ENCODE data around the gene ANKRD6. TPM values are rescaled to one million over a fixed set of nuclear protein-coding genes. Genes with fewer than 3 reads are reported as not detected.
A peak's percentile ranks its signal among the peaks of the same experiment; 100 is the strongest.

Gene ANKRD6
- total RNA-seq, 1 donor from 2014 or later: 13.5 TPM

- Mint-ChIP-seq H3K4me3 (ENCODE audit: unreplicated experiment) (no peak overlapping the region), H3K36me3 (ENCODE audit: low read depth, unreplicated experiment) (no peaks in the 10 kb centered on the region), H3K4me1 (ENCODE audit: low read depth, unreplicated experiment) (peaks cover 17% of the 10 kb centered on the region), H3K9me3 (ENCODE audit: unreplicated experiment) (no peaks in the 10 kb centered on the region), H3K27me3 (ENCODE audit: low read depth, unreplicated experiment) (no peaks in the 10 kb centered on the region), H3K27ac (ENCODE audit: unreplicated experiment) (peak overlapping the region; percentile 41)
- Histone ChIP-seq H3K36me3 (ENCODE audit: insufficient read depth, low read length) (no peaks in the 10 kb centered on the region), H4K20me1 (ENCODE audit: insufficient read depth, low read length) (peaks cover 5% of the 10 kb centered on the region), H3K9ac (ENCODE audit: low read length) (no peak overlapping the region), H3K79me2 (ENCODE audit: insufficient read depth, low read length) (no peaks in the 10 kb centered on the region), H3K27ac (ENCODE audit: low read depth, low read length) (no peak overlapping the region), H3K4me3 (ENCODE audit: insufficient read depth, low read depth, low read length) (no peak overlapping the region), H3K4me1 (ENCODE audit: insufficient read depth, low read length) (peaks cover 10% of the 10 kb centered on the region), H2AFZ (ENCODE audit: low read depth, low read length) (no peak overlapping the region), H3K27me3 (ENCODE audit: insufficient read depth, low read length) (no peaks in the 10 kb centered on the region), H3K4me2 (ENCODE audit: low read length) (no peak overlapping the region), H3K9me3 (ENCODE audit: insufficient read depth, low read depth, low read length) (no peaks in the 10 kb centered on the region)
- no peak for FAIRE-seq
- no peak for DNase-seq (ENCODE audit: low read depth)
- TF ChIP-seq CTCF (IDR thresholded peaks at IDR 0.05; ENCODE audit: insufficient read depth, low read depth, low read length): no peak
- TF ChIP-seq EZH2 (IDR thresholded peaks at IDR 0.05; ENCODE audit: insufficient read depth, low read length): no peak
These were observed 52.4 kb downstream of the ANKRD6 start for GRCh38 chr6:89485320-89485719.

GRCh38 chr6:89487864-89488263, 54.9 kb downstream of the ANKRD6 start:
- DNase-seq (ENCODE audit: low read depth) (no peak), FAIRE-seq (no peak)
- no peaks in the 10 kb centered on the region for H3K27me3 ChIP-seq (ENCODE audit: insufficient read depth, low read length)
- H3K9me3 Mint-ChIP-seq (ENCODE audit: unreplicated experiment): no peaks in the 10 kb centered on the region
- H3K4me1 ChIP-seq (ENCODE audit: insufficient read depth, low read length): peaks cover 4% of the 10 kb centered on the region
- H3K79me2 ChIP-seq (ENCODE audit: insufficient read depth, low read length): no peaks in the 10 kb centered on the region
- no peak overlapping the region for H3K4me3 Mint-ChIP-seq (ENCODE audit: unreplicated experiment)
- no peak overlapping the region for H3K4me2 ChIP-seq (ENCODE audit: low read length)
- peaks cover 8% of the 10 kb centered on the region for H4K20me1 ChIP-seq (ENCODE audit: insufficient read depth, low read length)
- H3K4me3 ChIP-seq (ENCODE audit: insufficient read depth, low read depth, low read length): no peak overlapping the region
- no peaks in the 10 kb centered on the region for H3K36me3 Mint-ChIP-seq (ENCODE audit: low read depth, unreplicated experiment)
- H3K4me1 Mint-ChIP-seq (ENCODE audit: low read depth, unreplicated experiment): peaks cover 12% of the 10 kb centered on the region
- H3K27me3 Mint-ChIP-seq (ENCODE audit: low read depth, unreplicated experiment): no peaks in the 10 kb centered on the region
- H2AFZ ChIP-seq (ENCODE audit: low read depth, low read length): no peak overlapping the region
- no peaks in the 10 kb centered on the region for H3K36me3 ChIP-seq (ENCODE audit: insufficient read depth, low read length)
- no peak overlapping the region for H3K27ac ChIP-seq (ENCODE audit: low read depth, low read length)
- no peaks in the 10 kb centered on the region for H3K9me3 ChIP-seq (ENCODE audit: insufficient read depth, low read depth, low read length)
- H3K27ac Mint-ChIP-seq (ENCODE audit: unreplicated experiment): no peak overlapping the region
- TF ChIP-seq EZH2 (IDR thresholded peaks at IDR 0.05; ENCODE audit: insufficient read depth, low read length): no peak
- no peak for TF ChIP-seq CTCF (IDR thresholded peaks at IDR 0.05; ENCODE audit: insufficient read depth, low read depth, low read length)
- H3K9ac ChIP-seq (ENCODE audit: low read length): no peak overlapping the region

GRCh38 chr6:89488438-89488837, 55.5 kb downstream of the ANKRD6 start:
- Histone ChIP-seq H3K27ac (ENCODE audit: low read depth, low read length) (no peak overlapping the region), H4K20me1 (ENCODE audit: insufficient read depth, low read length) (peaks cover 8% of the 10 kb centered on the region), H2AFZ (ENCODE audit: low read depth, low read length) (no peak overlapping the region), H3K4me3 (ENCODE audit: insufficient read depth, low read depth, low read length) (no peak overlapping the region), H3K79me2 (ENCODE audit: insufficient read depth, low read length) (no peaks in the 10 kb centered on the region), H3K36me3 (ENCODE audit: insufficient read depth, low read length) (no peaks in the 10 kb centered on the region), H3K4me2 (ENCODE audit: low read length) (no peak overlapping the region), H3K4me1 (ENCODE audit: insufficient read depth, low read length) (no peaks in the 10 kb centered on the region), H3K9ac (ENCODE audit: low read length) (no peak overlapping the region), H3K9me3 (ENCODE audit: insufficient read depth, low read depth, low read length) (no peaks in the 10 kb centered on the region), H3K27me3 (ENCODE audit: insufficient read depth, low read length) (no peaks in the 10 kb centered on the region)
- Mint-ChIP-seq H3K4me3 (ENCODE audit: unreplicated experiment) (no peak overlapping the region), H3K4me1 (ENCODE audit: low read depth, unreplicated experiment) (peaks cover 8% of the 10 kb centered on the region), H3K27ac (ENCODE audit: unreplicated experiment) (no peak overlapping the region), H3K9me3 (ENCODE audit: unreplicated experiment) (peaks cover 2% of the 10 kb centered on the region), H3K27me3 (ENCODE audit: low read depth, unreplicated experiment) (no peaks in the 10 kb centered on the region), H3K36me3 (ENCODE audit: low read depth, unreplicated experiment) (no peaks in the 10 kb centered on the region)
- TF ChIP-seq CTCF (IDR thresholded peaks at IDR 0.05; ENCODE audit: insufficient read depth, low read depth, low read length) (no peak), EZH2 (IDR thresholded peaks at IDR 0.05; ENCODE audit: insufficient read depth, low read length) (no peak)
- FAIRE-seq (no peak), DNase-seq (ENCODE audit: low read depth) (no peak)

Data from astrocyte (in vitro differentiated cells and primary cell).